ENCODE measurements around the gene COA7.

The COA7 gene

GRCh38 chr1:52667984-52668383 lies 30.2 kb downstream of the COA7 start:
- no peak for DNase-seq

- DNase-seq = no peak
Measured at GRCh38 chr1:52667290-52667689, 30.9 kb downstream of the COA7 start.

GRCh38 chr1:52665006-52665941 lies 32.9 kb downstream of the COA7 start:
- no peak for DNase-seq

- no peak for DNase-seq
Measured at GRCh38 chr1:52663716-52664115, 34.4 kb downstream of the COA7 start.

GRCh38 chr1:52662645-52663313 lies 35.4 kb downstream of the COA7 start:
- DNase-seq = no peak

GRCh38 chr1:52660807-52661206 lies 37.3 kb downstream of the COA7 start:
- DNase-seq = no peak

- no peak for DNase-seq
Measured at GRCh38 chr1:52659851-52660596, 38.1 kb downstream of the COA7 start.

- DNase-seq = no peak
Measured at GRCh38 chr1:52659356-52659755, 38.8 kb downstream of the COA7 start.

GRCh38 chr1:52658795-52659194 lies 39.4 kb downstream of the COA7 start:
- DNase-seq = no peak

GRCh38 chr1:52657702-52658101 lies 40.4 kb downstream of the COA7 start:
- no peak for DNase-seq

GRCh38 chr1:52654063-52654462 lies 44.1 kb downstream of the COA7 start:
- DNase-seq = no peak

- DNase-seq = no peak
Measured at GRCh38 chr1:52653207-52653849, 44.8 kb downstream of the COA7 start.

GRCh38 chr1:52651904-52652303 lies 46.2 kb downstream of the COA7 start:
- DNase-seq = no peak

GRCh38 chr1:52645261-52645660 lies 52.9 kb downstream of the COA7 start:
- no peak for DNase-seq

GRCh38 chr1:52641307-52641706 lies 56.8 kb downstream of the COA7 start:
- no peak for DNase-seq

GRCh38 chr1:52640697-52641096 lies 57.5 kb downstream of the COA7 start:
- peak; percentile 12 for DNase-seq

- DNase-seq = no peak
Measured at GRCh38 chr1:52637946-52638345, 60.2 kb downstream of the COA7 start.

GRCh38 chr1:52636721-52637695 lies 61.1 kb downstream of the COA7 start:
- DNase-seq = no peak

- no peak for DNase-seq
Measured at GRCh38 chr1:52635321-52636089, 62.6 kb downstream of the COA7 start.

All from NCI-H1694 (cell line).